ENCODE data around the gene ZBTB48.
A peak's percentile ranks its signal among the peaks of the same experiment; 100 is the strongest.
"Not testable (repeated sequence)": the region's sequence is repeated elsewhere in the genome, so short reads cannot be mapped to it uniquely, and the experiment has no call there.

The ZBTB48 gene

DNA sequence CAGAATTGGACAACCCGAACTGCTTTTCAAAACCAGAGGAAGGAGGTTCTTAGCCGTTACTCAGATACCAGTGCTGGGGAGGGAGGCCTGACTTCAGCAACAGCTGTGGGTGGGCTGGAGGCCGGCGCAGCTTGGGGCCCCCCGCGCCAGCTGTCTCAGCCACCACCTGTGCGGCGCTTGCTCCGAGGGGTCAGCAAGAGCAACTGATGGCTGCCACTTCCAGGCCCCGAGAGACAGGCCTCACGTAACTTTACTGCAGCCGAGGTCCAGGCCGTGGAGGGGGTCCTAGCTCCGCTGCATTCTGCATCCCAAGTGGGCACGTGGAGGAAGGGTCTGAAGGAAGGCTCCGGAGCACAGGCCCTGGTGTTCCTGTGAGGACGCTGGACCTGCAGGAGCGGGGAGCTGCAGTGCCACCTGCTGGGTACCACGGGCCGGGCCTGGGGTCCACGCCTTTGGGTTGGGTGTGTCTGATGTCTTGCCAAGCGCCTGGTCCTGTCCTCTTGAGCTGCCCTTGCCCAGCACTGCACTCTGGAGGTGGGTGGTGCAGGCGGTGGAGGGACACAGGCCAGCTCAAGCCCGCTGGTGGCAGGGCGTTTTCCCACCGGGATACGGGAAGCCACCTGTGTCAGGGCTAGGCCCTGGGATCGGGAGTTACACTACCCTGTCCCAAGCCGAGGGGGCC lies 54.7 kb downstream of the ZBTB48 start:
- peak; percentile 58 to 69 for DNase-seq
- no peak for TF ChIP-seq POLR2A (IDR thresholded peaks at IDR 0.05; ENCODE audit: low read length)
- no peak for TF ChIP-seq GATA1 (IDR thresholded peaks at IDR 0.05; ENCODE audit: low read depth, low read length)

DNA sequence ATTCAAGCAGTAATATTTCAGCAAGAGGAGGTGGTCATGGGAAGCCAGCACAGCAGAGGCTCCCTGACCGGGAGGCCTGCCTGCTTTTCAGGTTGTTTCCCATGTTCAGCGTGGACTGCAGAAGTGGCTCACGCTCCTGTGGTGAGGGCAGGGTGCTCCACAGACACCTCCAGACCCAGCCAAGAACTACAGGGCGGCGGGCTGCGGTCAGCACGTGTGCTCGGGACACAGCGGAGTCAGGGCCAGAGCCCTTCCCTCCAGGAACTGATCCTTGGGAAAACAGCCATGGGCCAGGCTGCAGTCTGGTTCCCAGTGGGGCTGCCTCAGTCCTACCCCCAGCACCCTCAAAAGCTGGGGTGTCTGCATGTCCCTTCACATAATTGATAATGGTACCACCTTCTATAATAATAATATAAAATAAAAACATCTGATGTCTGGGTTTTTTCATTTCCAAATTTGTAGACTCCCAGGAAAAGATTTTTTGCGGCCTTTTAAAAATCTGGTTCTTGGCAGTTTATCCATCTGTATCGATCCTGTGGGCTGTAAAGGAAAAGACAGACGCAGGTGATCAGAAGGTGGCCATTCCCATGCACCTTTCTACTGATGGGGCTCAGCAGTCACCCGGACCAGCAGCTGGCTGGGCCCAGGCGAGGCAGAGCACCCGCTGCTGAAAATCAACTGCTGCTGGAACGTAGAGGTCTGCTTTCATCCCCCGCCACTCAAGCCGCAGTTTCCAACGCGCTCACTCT lies 55.5 kb downstream of the ZBTB48 start:
- DNase-seq: no peak
- TF ChIP-seq GATA1 (IDR thresholded peaks at IDR 0.05; ENCODE audit: low read depth, low read length): no peak
- TF ChIP-seq POLR2A (IDR thresholded peaks at IDR 0.05; ENCODE audit: low read length): no peak

DNA sequence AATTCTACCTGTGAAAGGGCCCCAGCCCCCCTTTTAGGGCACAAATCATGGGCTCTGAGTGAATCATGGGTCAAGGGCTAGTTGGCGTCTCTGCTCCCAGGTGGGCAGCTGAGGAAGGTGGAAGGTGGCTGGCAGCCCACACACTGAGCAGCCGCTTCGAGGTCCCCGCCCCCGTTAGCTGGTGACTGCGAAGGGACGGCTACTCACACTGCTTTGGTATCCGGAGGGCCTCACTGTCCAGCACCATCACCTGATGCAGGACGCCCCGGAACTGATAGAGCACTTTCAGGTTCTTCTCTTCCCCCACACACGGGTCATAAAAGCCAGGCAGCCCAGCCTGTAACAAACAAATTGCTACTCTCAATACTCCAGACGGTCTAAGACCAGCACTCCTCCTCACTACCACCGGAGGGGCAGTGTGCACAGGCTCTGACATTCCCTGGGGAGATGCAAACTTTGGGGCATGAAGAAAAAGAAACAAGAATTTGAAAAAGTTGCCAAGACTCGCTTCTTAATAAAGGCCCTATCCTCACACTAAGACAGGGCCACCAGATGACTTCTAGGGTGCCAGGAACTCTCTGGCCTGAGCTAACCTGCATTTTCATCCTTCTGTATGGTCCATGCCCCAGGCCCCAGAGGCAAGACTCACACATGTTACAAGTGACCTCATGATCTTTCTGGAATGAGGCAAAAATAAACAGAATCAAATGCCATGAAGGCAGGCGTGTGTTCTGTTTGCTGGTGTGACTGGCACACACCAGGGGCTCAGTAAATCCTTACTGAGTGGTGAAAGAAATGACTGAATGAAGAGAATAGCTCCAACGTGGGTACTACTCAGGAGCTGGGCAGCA lies 56.3 kb downstream of the ZBTB48 start:
- TF ChIP-seq POLR2A (IDR thresholded peaks at IDR 0.05; ENCODE audit: low read length) (no peak), GATA1 (IDR thresholded peaks at IDR 0.05; ENCODE audit: low read depth, low read length) (no peak)
- no peak for DNase-seq

DNA sequence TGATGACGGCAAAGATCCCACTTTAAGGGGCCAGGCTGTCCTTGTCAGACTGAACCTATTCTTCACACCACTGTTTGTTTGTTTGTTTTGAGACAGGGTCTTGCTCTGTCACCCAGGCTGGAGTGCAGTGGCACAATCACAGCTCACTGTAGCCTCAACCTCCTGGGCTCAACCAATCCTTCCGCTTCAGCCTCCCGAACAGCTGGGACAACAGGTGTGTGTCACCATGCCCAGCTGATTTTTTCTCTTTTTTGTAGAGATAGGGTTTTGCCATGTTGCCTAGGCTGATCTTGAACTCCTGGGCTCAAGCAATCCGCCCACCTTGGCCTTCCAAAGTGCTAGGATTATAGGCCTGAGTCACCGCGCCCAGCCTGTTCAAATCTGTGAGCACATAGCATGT lies 57.0 kb downstream of the ZBTB48 start:
- not testable (repeated sequence) for DNase-seq

DNA sequence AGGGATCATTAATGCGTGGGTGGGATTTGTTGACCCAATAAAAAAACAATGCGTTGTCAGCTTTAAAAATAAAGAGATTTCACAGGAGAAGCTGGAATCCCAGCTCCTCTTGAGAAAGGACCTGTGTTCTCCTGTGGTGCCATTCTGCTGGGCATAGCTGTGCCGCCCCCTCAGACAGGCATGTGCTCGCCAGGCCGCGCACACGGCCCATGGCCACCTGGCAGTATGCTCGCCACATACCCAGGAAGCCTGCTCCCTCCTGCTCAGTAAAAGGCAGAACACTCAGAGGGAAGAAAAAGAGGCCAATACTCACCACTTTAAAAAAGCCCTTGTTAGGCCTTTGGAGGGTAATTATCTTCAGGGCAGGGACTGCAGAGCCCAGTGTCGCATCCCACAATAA lies 58.0 kb downstream of the ZBTB48 start:
- no peak for DNase-seq
- TF ChIP-seq POLR2A (IDR thresholded peaks at IDR 0.05; ENCODE audit: low read length): no peak

DNA sequence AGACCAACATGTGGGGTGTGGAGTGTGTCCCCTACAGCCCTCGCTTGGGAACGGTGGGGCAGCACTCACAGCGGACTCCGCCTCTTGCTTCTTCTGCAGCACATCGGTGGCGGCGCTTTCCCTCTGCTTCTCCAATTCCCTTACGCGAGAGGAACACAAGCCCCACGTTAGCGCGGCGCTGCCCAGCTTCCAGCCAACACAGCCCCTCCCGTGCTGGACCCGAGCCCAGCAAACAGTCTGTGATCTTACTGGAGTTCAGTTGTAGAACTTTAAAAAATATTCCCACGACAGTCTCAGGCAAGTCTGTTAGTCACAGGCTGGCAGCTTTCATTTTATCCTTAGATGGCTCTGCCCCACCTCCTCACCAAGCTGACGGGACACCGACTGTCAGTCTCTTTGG lies 58.4 kb downstream of the ZBTB48 start:
- TF ChIP-seq GATA1 (IDR thresholded peaks at IDR 0.05; ENCODE audit: low read depth, low read length): no peak
- DNase-seq: no peak
